Fibroblast of lung (primary cell): Measurements from ENCODE around the gene FHAD1. TPM values are rescaled to one million over a fixed set of nuclear protein-coding genes. Genes with fewer than 3 reads are reported as not detected.

Source experiments
- DNase-seq, 2 donors: peaks; one replicate each; pipeline versions ENCODE4 v3.0.0 to v3.0.0-alpha.2; 2010; ENCODE audit warnings: low read depth in 2 of 2
- H2AFZ ChIP-seq: 2 replicates; pipeline ENCODE4 v1.5.1; 2012; ENCODE audit warnings: low read length, control low read depth, inconsistent platforms
- H3K27ac ChIP-seq: 2 replicates; pipeline ENCODE4 v1.5.1; 2011; ENCODE audit warnings: low read length, control low read depth; ENCODE audit not compliant: insufficient read depth
- H3K27me3 ChIP-seq: 2 replicates; pipeline ENCODE4 v1.5.1; 2011; ENCODE audit warnings: mild to moderate bottlenecking, low read length; ENCODE audit not compliant: control insufficient read depth, insufficient read depth
- H3K36me3 ChIP-seq: 2 replicates; pipeline ENCODE4 v1.5.1; 2011; ENCODE audit warnings: low read length; ENCODE audit not compliant: control insufficient read depth, insufficient read depth
- H3K4me1 ChIP-seq: 2 replicates; pipeline ENCODE4 v1.5.1; 2011; ENCODE audit warnings: low read length; ENCODE audit not compliant: control insufficient read depth, insufficient read depth; ENCODE audit errors: extremely low read depth
- H3K4me2 ChIP-seq: 2 replicates; pipeline ENCODE4 v1.5.1; 2011; ENCODE audit warnings: low read length, control low read depth; ENCODE audit not compliant: insufficient read depth; ENCODE audit errors: extremely low read depth
- H3K4me3 ChIP-seq, 4 experiments: fragments of 200-600 bp in 1 of 4; sonication (generic) in 1 of 4; replicated peaks in 1 of 4; 2 replicates each; pipeline ENCODE4 v1.5.1; 2011 to 2016; ENCODE audit warnings: low read length in 4 of 4, low read depth in 3 of 4, mild to moderate bottlenecking in 3 of 4, control low read depth in 2 of 4, inconsistent platforms in 1 of 4, mixed read lengths in 1 of 4; ENCODE audit not compliant: insufficient read depth in 1 of 4; ENCODE audit errors: control extremely low read depth in 1 of 4
- H3K79me2 ChIP-seq: 2 replicates; pipeline ENCODE4 v1.5.1; 2012; ENCODE audit warnings: mild to moderate bottlenecking, low read length, inconsistent platforms; ENCODE audit not compliant: control insufficient read depth, insufficient read depth
- H3K9ac ChIP-seq: 2 replicates; pipeline ENCODE4 v1.5.1; 2011; ENCODE audit warnings: mild to moderate bottlenecking, low read length, control low read depth; ENCODE audit not compliant: insufficient read depth
- H3K9me3 ChIP-seq: 2 replicates; pipeline ENCODE4 v1.5.1; 2012; ENCODE audit warnings: low read depth, low read length; ENCODE audit not compliant: control insufficient read depth, insufficient read depth
- H4K20me1 ChIP-seq: 2 replicates; pipeline ENCODE4 v1.5.1; 2011; ENCODE audit warnings: low read length; ENCODE audit not compliant: control insufficient read depth, insufficient read depth; ENCODE audit errors: extremely low read depth
- CTCF ChIP-seq, 2 donors: IDR thresholded peaks in 1 of 2; conservative IDR thresholded peaks in 1 of 2; 1 replicate in 1 of 2; 2 replicates in 1 of 2; pipeline ENCODE4 v1.5.1; 2011 to 2012; ENCODE audit warnings: low read length in 2 of 2, control low read depth in 1 of 2, inconsistent platforms in 1 of 2, low read depth in 1 of 2, mild to moderate bottlenecking in 1 of 2
- EZH2 ChIP-seq: IDR thresholded peaks from 2 replicates; pipeline ENCODE4 v1.5.1; 2012; ENCODE audit warnings: low read length, control low read depth, mild to moderate bottlenecking; ENCODE audit errors: missing control alignments
- polyA plus RNA-seq, 2 donors: library from polyadenylated mRNA; depleted of rRNA in 1 of 2; stranded (reverse) in 1 of 2; unstranded in 1 of 2; fragments of >200 nt; gene quantifications; 2 replicates each; pipeline ENCODE4 v1.2.1, GENCODE V29; 2011 to 2012; ENCODE audit warnings: missing spikeins in 1 of 2
- total RNA-seq: library from RNA; depleted of rRNA; stranded (reverse); fragments of >200 nt; gene quantifications from 2 replicates; pipeline ENCODE4 v1.2.1, GENCODE V29; 2014

The FHAD1 gene
- total and polyA plus RNA-seq, 2 donors (not counting 1 experiment from before 2014, with no cell fraction given) = 0.09 to 0.66 TPM

DNA sequence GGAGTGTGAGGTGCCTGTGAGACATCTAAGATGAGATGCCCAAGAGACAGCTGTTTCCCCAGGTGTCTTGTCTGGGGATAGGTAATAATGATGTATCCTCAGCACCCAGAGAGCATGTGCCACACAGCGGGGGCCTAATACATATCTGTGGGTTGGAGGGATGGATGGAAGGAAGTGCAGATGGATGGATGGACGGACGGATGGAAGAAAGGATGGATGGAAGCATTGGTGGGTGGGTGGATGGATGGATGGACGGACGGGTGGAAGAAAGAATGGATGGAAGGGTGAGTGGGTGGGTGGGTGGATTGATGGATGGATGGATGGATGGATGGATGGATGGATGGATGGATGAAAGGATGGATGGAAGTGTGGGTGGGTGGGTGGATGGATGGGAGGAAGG is 84.2 kb downstream of the FHAD1 start:
- no peak for DNase-seq
- Histone ChIP-seq H3K4me1 (peaks cover 6% of the 10 kb centered on the region), H3K9ac (no peak overlapping the region), H3K4me2 (no peak overlapping the region), H2AFZ (no peak overlapping the region), H3K36me3 (no peaks in the 10 kb centered on the region), H4K20me1 (no peaks in the 10 kb centered on the region), H3K4me3 (no peak overlapping the region), H3K27ac (no peak overlapping the region), H3K9me3 (no peaks in the 10 kb centered on the region), H3K79me2 (no peaks in the 10 kb centered on the region), H3K27me3 (no peaks in the 10 kb centered on the region)
- no peak for TF ChIP-seq CTCF (conservative IDR thresholded peaks at IDR 0.05 in 1 of 2, IDR thresholded peaks at IDR 0.05 in 1 of 2; ENCODE audit: low read depth in 1 of 2, low read length in 2 of 2)
- no peak for TF ChIP-seq EZH2

GRCh38 chr1:15331734-15332133 is 84.7 kb downstream of the FHAD1 start:
- no peaks in the 10 kb centered on the region for H4K20me1 ChIP-seq
- H3K36me3 ChIP-seq = no peaks in the 10 kb centered on the region
- no peaks in the 10 kb centered on the region for H3K79me2 ChIP-seq
- H3K4me2 ChIP-seq = no peak overlapping the region
- no peak overlapping the region for H3K4me3 ChIP-seq
- H3K27me3 ChIP-seq = no peaks in the 10 kb centered on the region
- no peak overlapping the region for H3K27ac ChIP-seq
- peaks cover 6% of the 10 kb centered on the region for H3K4me1 ChIP-seq
- no peak overlapping the region for H2AFZ ChIP-seq
- H3K9ac ChIP-seq = no peak overlapping the region
- TF ChIP-seq CTCF (conservative IDR thresholded peaks at IDR 0.05 in 1 of 2, IDR thresholded peaks at IDR 0.05 in 1 of 2; ENCODE audit: low read depth in 1 of 2, low read length in 2 of 2) (no peak), EZH2 (no peak)
- no peak for DNase-seq
- H3K9me3 ChIP-seq = no peaks in the 10 kb centered on the region

DNA sequence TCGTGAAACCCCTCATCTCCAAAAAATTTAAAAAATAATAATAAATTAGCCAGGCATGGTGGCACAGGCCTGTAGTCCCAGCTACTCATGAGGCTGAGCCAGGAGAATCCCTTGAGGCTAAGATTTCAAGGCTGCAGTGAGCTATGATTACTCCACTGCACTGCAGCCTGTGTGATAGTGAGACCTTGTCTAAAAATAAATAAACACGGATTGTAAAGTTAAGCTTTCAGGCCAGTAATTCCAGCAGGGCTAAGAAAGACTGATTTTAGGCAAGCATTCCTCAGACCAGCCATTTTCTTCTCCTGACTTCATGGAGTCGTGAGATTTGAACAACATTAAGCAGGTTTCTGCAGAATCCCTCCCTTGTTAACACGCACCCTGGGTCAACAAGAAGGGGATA is 85.5 kb downstream of the FHAD1 start:
- TF ChIP-seq EZH2 (no peak), CTCF (conservative IDR thresholded peaks at IDR 0.05 in 1 of 2, IDR thresholded peaks at IDR 0.05 in 1 of 2; ENCODE audit: low read depth in 1 of 2, low read length in 2 of 2) (no peak)
- H3K27me3 ChIP-seq = no peaks in the 10 kb centered on the region
- peaks cover 12% of the 10 kb centered on the region for H3K4me1 ChIP-seq
- no peak overlapping the region for H3K4me3 ChIP-seq
- H2AFZ ChIP-seq = no peak overlapping the region
- no peak overlapping the region for H3K4me2 ChIP-seq
- no peaks in the 10 kb centered on the region for H3K9me3 ChIP-seq
- no peaks in the 10 kb centered on the region for H4K20me1 ChIP-seq
- H3K27ac ChIP-seq = no peak overlapping the region
- H3K79me2 ChIP-seq = no peaks in the 10 kb centered on the region
- H3K9ac ChIP-seq = no peak overlapping the region
- H3K36me3 ChIP-seq = no peaks in the 10 kb centered on the region
- no peak for DNase-seq
